GM23248 (cell line): Measurements from ENCODE around the gene ZNF76. TPM values are rescaled to one million over a fixed set of nuclear protein-coding genes. Genes with fewer than 3 reads are reported as not detected.
A peak's percentile ranks its signal among the peaks of the same experiment; 100 is the strongest.

Source experiments
- DNase-seq: peaks from one replicate; pipeline ENCODE4 v3.0.0-alpha.2; 2015
- H2AFZ ChIP-seq: fragments of 200-600 bp; sonication (generic); 2 replicates; pipeline ENCODE4 v1.6.1; 2016; ENCODE audit warnings: antibody characterized with exemption
- H3F3A ChIP-seq: fragments of 200-600 bp; sonication (generic); 2 replicates; pipeline ENCODE4 v1.6.1; 2016; ENCODE audit warnings: mild to moderate bottlenecking, antibody characterized with exemption, mixed run types; ENCODE audit not compliant: insufficient read depth
- H3K27ac ChIP-seq: fragments of 200-600 bp; sonication (generic); 2 replicates; pipeline ENCODE4 v1.5.1; 2016; ENCODE audit warnings: mild to moderate bottlenecking
- H3K27me3 ChIP-seq: fragments of 200-600 bp; sonication (generic); replicated peaks from 2 replicates; pipeline ENCODE4 v1.6.1; 2016; ENCODE audit warnings: mild to moderate bottlenecking; ENCODE audit not compliant: insufficient read depth
- H3K36me3 ChIP-seq: fragments of 200-600 bp; sonication (generic); 2 replicates; pipeline ENCODE4 v1.6.1; 2016; ENCODE audit warnings: low read depth, mild to moderate bottlenecking
- H3K4me1 ChIP-seq: fragments of 200-600 bp; sonication (generic); 2 replicates; pipeline ENCODE4 v1.6.1; 2016; ENCODE audit warnings: mild to moderate bottlenecking; ENCODE audit not compliant: insufficient read depth
- H3K4me2 ChIP-seq: fragments of 200-600 bp; sonication (generic); one replicate; pipeline ENCODE4 v1.6.1; 2016; ENCODE audit warnings: mild to moderate bottlenecking; ENCODE audit not compliant: unreplicated experiment
- H3K4me3 ChIP-seq: fragments of 200-600 bp; sonication (generic); 2 replicates; pipeline ENCODE4 v1.5.1; 2016; ENCODE audit warnings: mild to moderate bottlenecking
- H3K79me2 ChIP-seq: fragments of 200-600 bp; sonication (generic); 2 replicates; pipeline ENCODE4 v1.6.1; 2016; ENCODE audit warnings: mild to moderate bottlenecking; ENCODE audit not compliant: insufficient read depth
- H3K9ac ChIP-seq: fragments of 200-600 bp; sonication (generic); 2 replicates; pipeline ENCODE4 v1.6.1; 2016; ENCODE audit warnings: mild to moderate bottlenecking
- H3K9me2 ChIP-seq: fragments of 200-600 bp; sonication (generic); 2 replicates; pipeline ENCODE4 v1.6.1; 2016; ENCODE audit warnings: mixed run types, mild to moderate bottlenecking, moderate library complexity; ENCODE audit not compliant: insufficient read depth
- H3K9me3 ChIP-seq: fragments of 200-600 bp; sonication (generic); one replicate; pipeline ENCODE4 v1.6.1; 2017; ENCODE audit warnings: low read depth
- H4K20me1 ChIP-seq: fragments of 200-600 bp; sonication (generic); 2 replicates; pipeline ENCODE4 v1.6.0; 2016; ENCODE audit not compliant: insufficient read depth
- EZH2 ChIP-seq: fragments of 200-600 bp; sonication (generic); IDR thresholded peaks from 2 replicates; pipeline ENCODE4 v1.6.1; 2018; ENCODE audit warnings: antibody characterized with exemption, mild to moderate bottlenecking; ENCODE audit not compliant: insufficient read depth, poor library complexity, severe bottlenecking
- EZH2phosphoT487 ChIP-seq: fragments of 200-600 bp; sonication (generic); IDR thresholded peaks from 2 replicates; pipeline ENCODE4 v1.6.1; 2018; ENCODE audit warnings: antibody characterized with exemption, moderate library complexity, mild to moderate bottlenecking, low read depth; ENCODE audit not compliant: insufficient read depth
- WGBS, 2 experiments: methylation state at CpG; one replicate each; pipeline ENCODE4 v1.1.6; 2015 to 2017; ENCODE audit warnings: low lambda C conversion rate in 2 of 2, low coverage in 1 of 2; ENCODE audit errors: missing lambda C conversion rate in 2 of 2; 5-methylcytosine and 5-hydroxymethylcytosine counted together
- in situ Hi-C: fragments of 300-500 bp; cut with MboI; formaldehyde crosslinking; loops from 2 replicates; pipeline ENCODE4 v1.15.0; 2020
- polyA plus RNA-seq: library from polyadenylated mRNA; unstranded; fragments of >200 nt; fragmentation: Nextera tagmentation; extraction: Ambion mirVana; gene quantifications from 2 replicates; pipeline ENCODE4 v1.2.1, GENCODE V29; 2016
- total RNA-seq: library from RNA; depleted of rRNA; stranded (reverse); fragments of >200 nt; shearing (Covaris generic); gene quantifications from 2 replicates; pipeline ENCODE4 v1.2.3, GENCODE V29; 2014

The ZNF76 gene
- total and polyA plus RNA-seq, 2 experiments from 2014 or later = 14.3 to 15.9 TPM

- peak; percentile 86 for DNase-seq
- WGBS, 2 experiments = 21 to 22% methylated on average over 35 of the region's 35 CpGs
- Histone ChIP-seq H3F3A (0 out of 2 replicates have a peak, but pooled peaks cover 3% of the 10 kb centered on the region), H3K27me3 (no peaks in the 10 kb centered on the region), H3K4me1 (no peaks in the 10 kb centered on the region; the same call in 1 of the 2 replicates), H3K36me3 (0 out of 2 replicates have a peak, but pooled peaks cover 4% of the 10 kb centered on the region), H3K4me3 (peak within 1 kb of the TSS; percentile 59), H3K27ac (no peak within 1 kb of the TSS), H3K9ac (peak within 1 kb of the TSS; percentile 60), H4K20me1 (no peaks in the 10 kb centered on the region), H2AFZ (peak within 1 kb of the TSS; percentile 81), H3K79me2 (no peaks in the 10 kb centered on the region), H3K4me2 (peak within 1 kb of the TSS; percentile 31), H3K9me2 (no peaks in the 10 kb centered on the region), H3K9me3 (no peaks in the 10 kb centered on the region)
- in situ Hi-C loops = no loop called here
- TF ChIP-seq EZH2 (no peak), EZH2phosphoT487 (no peak)
Measured at GRCh38 chr6:35297601-35298481, 38.3 kb downstream of the ZNF76 start, which contains the start of gene DEF6. DEF6 (plus strand) TSS chr6:35297818; CDS start chr6:35297857, 39 bp downstream.

GRCh38 chr6:35298625-35299140, 39.1 kb downstream of the ZNF76 start:
- no peak overlapping the region for H3K4me2 ChIP-seq
- no peak overlapping the region for H3K4me3 ChIP-seq
- in situ Hi-C loops = no loop called here
- H3K9me3 ChIP-seq = no peaks in the 10 kb centered on the region
- no peaks in the 10 kb centered on the region for H3K79me2 ChIP-seq
- H4K20me1 ChIP-seq = no peaks in the 10 kb centered on the region
- DNase-seq = no peak
- no peak overlapping the region for H3K9ac ChIP-seq
- 0 out of 2 replicates have a peak, but pooled peaks cover 4% of the 10 kb centered on the region for H3K36me3 ChIP-seq
- H3K4me1 ChIP-seq = no peaks in the 10 kb centered on the region; the same call in 1 of the 2 replicates
- 0 out of 2 replicates have a peak, but pooled peaks cover 3% of the 10 kb centered on the region for H3F3A ChIP-seq
- H2AFZ ChIP-seq = no peak overlapping the region
- TF ChIP-seq EZH2phosphoT487 (no peak), EZH2 (no peak)
- H3K27ac ChIP-seq = no peak overlapping the region
- no peaks in the 10 kb centered on the region for H3K9me2 ChIP-seq
- no peaks in the 10 kb centered on the region for H3K27me3 ChIP-seq
- 95 to 97% methylated on average over 5 to 6 of the region's 6 CpGs for WGBS, 2 experiments

- no peak overlapping the region for H3K4me2 ChIP-seq
- H3K27me3 ChIP-seq = no peaks in the 10 kb centered on the region
- H2AFZ ChIP-seq = no peak overlapping the region
- H4K20me1 ChIP-seq = no peaks in the 10 kb centered on the region
- H3K4me3 ChIP-seq = no peak overlapping the region
- H3K27ac ChIP-seq = no peak overlapping the region
- in situ Hi-C loops = loop anchor here (25.0 kb wide), 1 partner anchor 438 kb away; the partner anchor contains the start of gene ARMC12
- no peaks in the 10 kb centered on the region; the same call in 1 of the 2 replicates for H3K4me1 ChIP-seq
- no peaks in the 10 kb centered on the region for H3K9me3 ChIP-seq
- 0 out of 2 replicates have a peak, but pooled peaks cover 3% of the 10 kb centered on the region for H3K36me3 ChIP-seq
- H3K9ac ChIP-seq = no peak overlapping the region
- H3K9me2 ChIP-seq = no peaks in the 10 kb centered on the region
- 94 to 98% methylated on average over 4 of the region's 4 CpGs for WGBS, 2 experiments
- H3K79me2 ChIP-seq = no peaks in the 10 kb centered on the region
- 0 out of 2 replicates have a peak, but pooled peaks cover 3% of the 10 kb centered on the region for H3F3A ChIP-seq
- DNase-seq = no peak
- no peak for TF ChIP-seq EZH2
- no peak for TF ChIP-seq EZH2phosphoT487
Measured at GRCh38 chr6:35299674-35300073, 40.1 kb downstream of the ZNF76 start.

- no peaks in the 10 kb centered on the region for H3K9me3 ChIP-seq
- H3K9ac ChIP-seq = no peak overlapping the region
- no peak overlapping the region for H3K4me2 ChIP-seq
- no peak overlapping the region for H3K27ac ChIP-seq
- no peaks in the 10 kb centered on the region for H4K20me1 ChIP-seq
- no peaks in the 10 kb centered on the region; the same call in 1 of the 2 replicates for H3K4me1 ChIP-seq
- no peaks in the 10 kb centered on the region for H3K9me2 ChIP-seq
- H3K79me2 ChIP-seq = no peaks in the 10 kb centered on the region
- no peak for TF ChIP-seq EZH2
- TF ChIP-seq EZH2phosphoT487 = no peak
- H2AFZ ChIP-seq = no peak overlapping the region
- 0 out of 2 replicates have a peak, but pooled peaks cover 3% of the 10 kb centered on the region for H3F3A ChIP-seq
- no peak overlapping the region for H3K4me3 ChIP-seq
- no peaks in the 10 kb centered on the region for H3K36me3 ChIP-seq
- no peak for DNase-seq
- H3K27me3 ChIP-seq = no peaks in the 10 kb centered on the region
- in situ Hi-C loops = loop anchor here (25.0 kb wide), 1 partner anchor 436 kb away; the partner anchor contains the start of gene ARMC12
Measured at GRCh38 chr6:35300848-35301247, 41.3 kb downstream of the ZNF76 start.
